ENCODE measurements around the gene PHF19.

The PHF19 gene

GRCh38 chr9:120890320-120891244 lies 13.6 kb upstream of the PHF19 start:
- Histone ChIP-seq H3K4me3 (ENCODE audit: low read depth, low read length) (no peak overlapping the region), H4K12ac (ENCODE audit: low read depth, low read length) (no peak overlapping the region), H3K4ac (ENCODE audit: low read depth, low read length) (no peak overlapping the region), H3K9ac (ENCODE audit: low read length) (no peak overlapping the region), H3K27ac (ENCODE audit: low read depth, low read length) (no peak overlapping the region), H2AFZ (ENCODE audit: insufficient read depth, low read length, poor library complexity) (no peak overlapping the region), H2BK5ac (ENCODE audit: low read depth, low read length, poor library complexity) (no peak overlapping the region), H3K79me1 (ENCODE audit: low read length) (no peaks in the 10 kb centered on the region), H3K79me2 (ENCODE audit: control insufficient read depth, insufficient read depth, low read length, poor library complexity) (no peaks in the 10 kb centered on the region), H3K9me3 (ENCODE audit: insufficient read depth, low read depth, low read length) (no peaks in the 10 kb centered on the region), H4K8ac (ENCODE audit: low read depth, low read length) (no peak overlapping the region), H3K36me3 (ENCODE audit: control insufficient read depth in 1 of 2, insufficient read depth in 2 of 2, low read length in 2 of 2) (no peaks in the 10 kb centered on the region), H3K18ac (ENCODE audit: low read length) (no peak overlapping the region), H3K4me2 (ENCODE audit: low read length) (no peak overlapping the region), H2AK5ac (ENCODE audit: low read length) (no peak overlapping the region), H3K23ac (ENCODE audit: low read length) (no peak overlapping the region), H3K27me3 (ENCODE audit: insufficient read depth, low read length) (no peaks in the 10 kb centered on the region), H3K4me1 (ENCODE audit: control insufficient read depth in 1 of 2, insufficient read depth in 2 of 2, low read length in 2 of 2) (no peaks in the 10 kb centered on the region), H3K14ac (ENCODE audit: low read length) (no peak overlapping the region), H2BK12ac (ENCODE audit: low read length) (no peak overlapping the region), H4K91ac (ENCODE audit: low read depth, low read length) (no peak overlapping the region), H2BK120ac (ENCODE audit: insufficient read depth, low read length, poor library complexity) (no peak overlapping the region)
- WGBS (ENCODE audit: extremely low coverage, insufficient coverage, insufficient read length) = no CpG with 5 or more reads among the region's 14 CpGs
- DNase-seq = no peak

- no peaks in the 10 kb centered on the region for H3K79me1 ChIP-seq (ENCODE audit: low read length)
- H3K18ac ChIP-seq (ENCODE audit: low read length) = no peak overlapping the region
- DNase-seq = no peak
- no peaks in the 10 kb centered on the region for H3K9me3 ChIP-seq (ENCODE audit: insufficient read depth, low read depth, low read length)
- no peaks in the 10 kb centered on the region for H3K27me3 ChIP-seq (ENCODE audit: insufficient read depth, low read length)
- no peak overlapping the region for H3K4me3 ChIP-seq (ENCODE audit: low read depth, low read length)
- H3K9ac ChIP-seq (ENCODE audit: low read length) = no peak overlapping the region
- H2AK5ac ChIP-seq (ENCODE audit: low read length) = no peak overlapping the region
- no peak overlapping the region for H4K91ac ChIP-seq (ENCODE audit: low read depth, low read length)
- H2AFZ ChIP-seq (ENCODE audit: insufficient read depth, low read length, poor library complexity) = no peak overlapping the region
- WGBS (ENCODE audit: extremely low coverage, insufficient coverage, insufficient read length) = no CpG with 5 or more reads among the region's 1 CpG
- H3K4me2 ChIP-seq (ENCODE audit: low read length) = no peak overlapping the region
- no peaks in the 10 kb centered on the region for H3K36me3 ChIP-seq (ENCODE audit: control insufficient read depth in 1 of 2, insufficient read depth in 2 of 2, low read length in 2 of 2)
- H4K12ac ChIP-seq (ENCODE audit: low read depth, low read length) = no peak overlapping the region
- H4K8ac ChIP-seq (ENCODE audit: low read depth, low read length) = no peak overlapping the region
- no peak overlapping the region for H3K14ac ChIP-seq (ENCODE audit: low read length)
- H3K4ac ChIP-seq (ENCODE audit: low read depth, low read length) = no peak overlapping the region
- H3K23ac ChIP-seq (ENCODE audit: low read length) = no peak overlapping the region
- H3K79me2 ChIP-seq (ENCODE audit: control insufficient read depth, insufficient read depth, low read length, poor library complexity) = no peaks in the 10 kb centered on the region
- no peak overlapping the region for H2BK5ac ChIP-seq (ENCODE audit: low read depth, low read length, poor library complexity)
- no peak overlapping the region for H2BK12ac ChIP-seq (ENCODE audit: low read length)
- no peaks in the 10 kb centered on the region for H3K4me1 ChIP-seq (ENCODE audit: control insufficient read depth in 1 of 2, insufficient read depth in 2 of 2, low read length in 2 of 2)
- H3K27ac ChIP-seq (ENCODE audit: low read depth, low read length) = no peak overlapping the region
- H2BK120ac ChIP-seq (ENCODE audit: insufficient read depth, low read length, poor library complexity) = no peak overlapping the region
Observed at GRCh38 chr9:120889606-120890271, 12.8 kb upstream of the PHF19 start.

- Histone ChIP-seq H3K27ac (ENCODE audit: low read depth, low read length) (no peak overlapping the region), H2BK120ac (ENCODE audit: insufficient read depth, low read length, poor library complexity) (no peak overlapping the region), H3K4me1 (ENCODE audit: control insufficient read depth in 1 of 2, insufficient read depth in 2 of 2, low read length in 2 of 2) (no peaks in the 10 kb centered on the region), H3K14ac (ENCODE audit: low read length) (no peak overlapping the region), H4K12ac (ENCODE audit: low read depth, low read length) (no peak overlapping the region), H3K9ac (ENCODE audit: low read length) (no peak overlapping the region), H3K23ac (ENCODE audit: low read length) (no peak overlapping the region), H2BK5ac (ENCODE audit: low read depth, low read length, poor library complexity) (no peak overlapping the region), H3K27me3 (ENCODE audit: insufficient read depth, low read length) (no peaks in the 10 kb centered on the region), H3K79me1 (ENCODE audit: low read length) (no peaks in the 10 kb centered on the region), H2AFZ (ENCODE audit: insufficient read depth, low read length, poor library complexity) (no peak overlapping the region), H3K4me3 (ENCODE audit: low read depth, low read length) (no peak overlapping the region), H3K18ac (ENCODE audit: low read length) (no peak overlapping the region), H3K4ac (ENCODE audit: low read depth, low read length) (no peak overlapping the region), H3K79me2 (ENCODE audit: control insufficient read depth, insufficient read depth, low read length, poor library complexity) (no peaks in the 10 kb centered on the region), H2AK5ac (ENCODE audit: low read length) (no peak overlapping the region), H2BK12ac (ENCODE audit: low read length) (no peak overlapping the region), H3K4me2 (ENCODE audit: low read length) (no peak overlapping the region), H4K91ac (ENCODE audit: low read depth, low read length) (no peak overlapping the region), H3K36me3 (ENCODE audit: control insufficient read depth in 1 of 2, insufficient read depth in 2 of 2, low read length in 2 of 2) (no peaks in the 10 kb centered on the region), H3K9me3 (ENCODE audit: insufficient read depth, low read depth, low read length) (no peaks in the 10 kb centered on the region), H4K8ac (ENCODE audit: low read depth, low read length) (no peak overlapping the region)
- no peak for DNase-seq
Observed at GRCh38 chr9:120888626-120889025, 11.6 kb upstream of the PHF19 start.

- Histone ChIP-seq H3K79me2 (ENCODE audit: control insufficient read depth, insufficient read depth, low read length, poor library complexity) (no peaks in the 10 kb centered on the region), H3K36me3 (ENCODE audit: control insufficient read depth in 1 of 2, insufficient read depth in 2 of 2, low read length in 2 of 2) (no peaks in the 10 kb centered on the region), H4K12ac (ENCODE audit: low read depth, low read length) (no peak overlapping the region), H4K91ac (ENCODE audit: low read depth, low read length) (no peak overlapping the region), H3K18ac (ENCODE audit: low read length) (no peak overlapping the region), H3K4me2 (ENCODE audit: low read length) (no peak overlapping the region), H2BK120ac (ENCODE audit: insufficient read depth, low read length, poor library complexity) (no peak overlapping the region), H3K4me1 (ENCODE audit: control insufficient read depth in 1 of 2, insufficient read depth in 2 of 2, low read length in 2 of 2) (no peaks in the 10 kb centered on the region), H3K14ac (ENCODE audit: low read length) (no peak overlapping the region), H3K27ac (ENCODE audit: low read depth, low read length) (no peak overlapping the region), H3K79me1 (ENCODE audit: low read length) (no peaks in the 10 kb centered on the region), H3K9me3 (ENCODE audit: insufficient read depth, low read depth, low read length) (no peaks in the 10 kb centered on the region), H3K4ac (ENCODE audit: low read depth, low read length) (no peak overlapping the region), H3K23ac (ENCODE audit: low read length) (no peak overlapping the region), H2BK12ac (ENCODE audit: low read length) (no peak overlapping the region), H4K8ac (ENCODE audit: low read depth, low read length) (no peak overlapping the region), H3K4me3 (ENCODE audit: low read depth, low read length) (no peak overlapping the region), H2BK5ac (ENCODE audit: low read depth, low read length, poor library complexity) (no peak overlapping the region), H2AFZ (ENCODE audit: insufficient read depth, low read length, poor library complexity) (no peak overlapping the region), H3K27me3 (ENCODE audit: insufficient read depth, low read length) (no peaks in the 10 kb centered on the region), H2AK5ac (ENCODE audit: low read length) (no peak overlapping the region), H3K9ac (ENCODE audit: low read length) (no peak overlapping the region)
- no CpG with 5 or more reads among the region's 8 CpGs for WGBS (ENCODE audit: extremely low coverage, insufficient coverage, insufficient read length)
- no peak for DNase-seq
Observed at GRCh38 chr9:120886490-120886967, 9.5 kb upstream of the PHF19 start.

Measured in trophoblast cell (in vitro differentiated cells and primary cell).